Measurements from ENCODE around the gene NEBL.

DNA sequence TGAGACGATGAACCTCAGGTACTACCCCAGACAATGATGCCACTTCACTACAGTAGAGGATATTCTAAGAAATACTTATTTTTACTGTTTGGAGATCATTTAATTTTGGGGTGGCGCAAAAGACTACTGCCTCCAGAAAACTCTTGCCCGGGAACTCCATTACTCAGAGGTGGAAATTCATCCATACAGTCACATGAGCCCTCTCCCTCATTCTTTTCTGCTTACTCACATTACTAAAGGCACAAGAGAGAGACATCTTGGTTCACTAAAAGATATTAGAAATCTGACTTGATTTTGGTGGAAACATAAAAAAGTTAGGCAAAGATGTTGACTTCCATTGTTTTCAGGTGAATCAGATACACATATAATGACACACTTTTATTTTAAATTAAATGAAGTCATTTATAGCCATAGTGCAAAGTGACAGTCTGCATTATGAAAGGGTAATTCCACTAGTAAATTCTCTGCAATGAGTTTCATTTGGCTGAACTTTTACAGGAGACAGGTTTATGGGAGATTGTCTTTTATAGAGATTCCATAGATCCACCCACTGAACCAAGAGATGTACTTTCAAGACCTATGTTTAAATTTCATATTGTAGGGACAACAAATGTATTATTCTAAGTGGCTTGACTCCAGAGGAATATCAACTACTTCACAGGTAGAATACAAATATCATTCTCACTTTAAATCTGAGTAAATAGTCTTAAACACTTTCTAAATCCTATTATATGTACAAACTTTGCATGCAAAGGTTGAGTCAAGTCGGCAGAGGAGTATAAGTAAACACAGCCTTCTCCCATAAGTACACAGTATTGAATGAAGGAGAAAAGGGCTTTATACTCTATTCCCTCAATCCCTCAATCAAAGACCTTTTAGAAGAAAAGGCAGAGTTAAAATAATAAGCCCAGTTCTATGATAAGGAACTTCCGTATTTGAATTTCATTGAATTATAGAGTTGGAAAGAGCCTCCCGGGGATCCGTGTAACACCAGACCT lies 18.8 kb downstream of the NEBL start:
- TF ChIP-seq, protein P1, sequence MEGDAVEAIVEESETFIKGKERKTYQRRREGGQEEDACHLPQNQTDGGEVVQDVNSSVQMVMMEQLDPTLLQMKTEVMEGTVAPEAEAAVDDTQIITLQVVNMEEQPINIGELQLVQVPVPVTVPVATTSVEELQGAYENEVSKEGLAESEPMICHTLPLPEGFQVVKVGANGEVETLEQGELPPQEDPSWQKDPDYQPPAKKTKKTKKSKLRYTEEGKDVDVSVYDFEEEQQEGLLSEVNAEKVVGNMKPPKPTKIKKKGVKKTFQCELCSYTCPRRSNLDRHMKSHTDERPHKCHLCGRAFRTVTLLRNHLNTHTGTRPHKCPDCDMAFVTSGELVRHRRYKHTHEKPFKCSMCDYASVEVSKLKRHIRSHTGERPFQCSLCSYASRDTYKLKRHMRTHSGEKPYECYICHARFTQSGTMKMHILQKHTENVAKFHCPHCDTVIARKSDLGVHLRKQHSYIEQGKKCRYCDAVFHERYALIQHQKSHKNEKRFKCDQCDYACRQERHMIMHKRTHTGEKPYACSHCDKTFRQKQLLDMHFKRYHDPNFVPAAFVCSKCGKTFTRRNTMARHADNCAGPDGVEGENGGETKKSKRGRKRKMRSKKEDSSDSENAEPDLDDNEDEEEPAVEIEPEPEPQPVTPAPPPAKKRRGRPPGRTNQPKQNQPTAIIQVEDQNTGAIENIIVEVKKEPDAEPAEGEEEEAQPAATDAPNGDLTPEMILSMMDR (IDR thresholded peaks at IDR 0.05) = no peak
- TF ChIP-seq POLR2A (IDR thresholded peaks at IDR 0.05) = no peak
